GM19395 (cell line): ENCODE measurements around the gene OTUD7B.

Source experiments
- ATAC-seq: cut with Tn5 transposase; IDR thresholded peaks from one replicate; pipeline ENCODE4 v1.9.1; 2021; ENCODE audit warnings: mild to moderate bottlenecking, moderate library complexity; ENCODE audit not compliant: unreplicated experiment

Gene OTUD7B

DNA sequence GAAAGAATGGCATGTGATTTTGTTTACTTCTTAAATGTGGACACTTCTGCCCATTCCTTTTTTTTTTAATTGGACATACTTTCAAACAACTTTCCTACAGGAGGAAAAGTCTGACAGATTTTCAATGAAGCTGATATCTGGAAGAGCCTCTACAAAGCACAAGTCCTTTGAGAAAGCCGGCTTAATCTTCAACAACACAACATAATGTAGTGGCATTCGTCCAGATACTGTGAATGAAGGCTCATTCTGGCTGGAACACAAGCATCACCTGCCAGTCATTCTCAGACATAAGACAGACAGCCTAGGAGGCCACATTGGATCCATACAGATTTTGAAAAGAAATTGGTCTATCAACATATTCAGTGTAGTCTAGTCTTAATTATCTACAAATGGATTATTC lies 4.9 kb downstream of the OTUD7B start:
- ATAC-seq: no peak

- no peak for ATAC-seq
Observed at GRCh38 chr1:150003801-150004200, 6.7 kb downstream of the OTUD7B start.

- ATAC-seq: no peak
Observed at GRCh38 chr1:150002217-150002616, 8.3 kb downstream of the OTUD7B start.

GRCh38 chr1:150001415-150001814 lies 9.1 kb downstream of the OTUD7B start:
- ATAC-seq: no peak

DNA sequence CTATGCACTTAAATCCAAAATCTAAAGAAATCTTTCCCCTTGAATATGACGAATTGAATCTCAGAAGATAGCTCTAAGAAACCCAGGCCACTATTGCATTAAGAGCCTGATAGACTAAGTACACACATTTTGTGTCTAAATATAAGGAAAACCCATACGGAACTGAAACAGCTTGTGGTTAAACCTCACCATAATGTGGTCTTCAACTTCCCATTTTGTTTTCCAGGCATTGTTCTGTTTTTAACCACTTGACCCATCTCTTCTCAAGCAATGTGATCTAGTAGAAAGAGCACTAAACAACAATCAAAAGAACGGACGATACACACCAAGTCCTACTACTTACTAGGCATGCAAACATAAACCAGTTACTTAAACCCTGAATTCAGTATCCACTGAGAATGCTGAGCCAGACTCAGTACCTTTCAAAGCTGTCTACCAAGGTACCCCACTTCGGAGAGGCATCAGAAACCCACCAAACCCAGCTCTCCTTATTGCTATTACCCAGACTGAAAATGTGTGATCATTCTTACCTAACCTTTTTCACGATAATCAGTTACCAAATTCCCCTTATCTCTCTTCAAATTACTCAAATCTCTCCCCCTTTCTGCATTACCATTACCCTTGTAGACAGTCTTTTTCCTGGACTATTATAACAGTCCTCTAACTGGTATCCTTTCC lies 12.8 kb downstream of the OTUD7B start:
- peak; percentile 82 for ATAC-seq

DNA sequence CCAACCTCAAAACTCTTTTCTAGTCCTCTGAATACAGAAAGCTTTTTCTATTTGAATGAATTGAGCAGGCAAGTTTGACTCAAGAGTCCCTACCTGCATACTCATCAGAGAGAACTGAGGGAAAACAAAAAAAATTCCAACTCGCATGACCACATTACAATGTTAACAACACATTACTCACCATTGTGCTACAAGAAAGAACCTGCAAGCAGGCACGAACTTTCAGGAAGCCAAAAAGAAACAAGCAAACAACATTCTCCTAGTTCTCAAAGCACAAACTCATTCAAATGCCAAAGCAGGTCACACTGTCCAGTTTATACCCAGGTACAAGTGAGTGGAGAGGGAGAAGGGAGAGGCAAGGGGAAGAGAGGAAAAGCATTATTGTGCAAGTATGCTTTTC lies 14.6 kb downstream of the OTUD7B start:
- ATAC-seq: no peak

GRCh38 chr1:149993764-149994163 lies 16.8 kb downstream of the OTUD7B start:
- no peak for ATAC-seq

- no peak for ATAC-seq
Observed at GRCh38 chr1:149993181-149993580, 17.3 kb downstream of the OTUD7B start.

DNA sequence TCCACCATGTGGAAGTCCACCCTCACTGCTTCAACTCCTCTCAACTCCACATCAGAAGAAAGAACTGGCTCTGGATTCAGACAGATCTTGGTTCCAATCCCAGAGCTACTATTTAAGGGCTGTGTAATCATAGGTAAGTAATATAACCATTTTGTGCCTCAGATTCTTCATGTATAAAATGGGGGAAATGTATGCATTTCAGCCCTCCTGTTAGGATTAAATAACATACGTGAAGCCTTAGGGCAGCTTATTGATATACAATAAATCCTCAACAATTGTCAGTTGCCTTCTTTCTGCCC lies 23.3 kb downstream of the OTUD7B start:
- no peak for ATAC-seq

GRCh38 chr1:149986486-149987296 lies 23.8 kb downstream of the OTUD7B start:
- ATAC-seq: no peak

DNA sequence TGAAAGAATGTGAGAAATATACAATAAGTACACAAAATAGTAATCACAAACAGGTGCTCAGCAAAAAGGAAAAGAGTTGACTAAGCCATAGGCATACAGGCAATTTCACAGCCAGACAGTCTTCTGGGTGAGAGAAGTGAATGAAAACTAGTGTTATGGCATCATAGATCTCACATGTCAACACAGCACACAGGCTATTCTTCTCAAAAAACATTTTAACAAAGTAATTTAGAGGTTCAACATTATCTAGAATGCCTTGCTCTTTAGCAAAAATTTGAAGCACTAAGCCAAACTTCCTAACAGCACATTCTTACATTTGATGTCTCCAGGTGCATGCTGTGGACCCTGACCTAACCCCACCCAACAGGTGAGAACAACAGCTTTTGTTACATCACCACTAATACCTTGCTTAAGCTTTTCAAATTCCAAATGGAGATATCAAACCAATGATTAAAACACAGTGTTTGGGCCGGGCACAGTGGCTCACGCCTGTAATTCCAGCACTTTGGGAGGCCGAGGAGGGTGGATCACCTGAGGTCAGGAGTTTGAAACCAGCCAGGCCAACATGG lies 30.5 kb downstream of the OTUD7B start:
- ATAC-seq: no peak

- no peak for ATAC-seq
Observed at GRCh38 chr1:149979245-149979971, 31.1 kb downstream of the OTUD7B start.

GRCh38 chr1:149978547-149979023 lies 31.9 kb downstream of the OTUD7B start:
- no peak for ATAC-seq

DNA sequence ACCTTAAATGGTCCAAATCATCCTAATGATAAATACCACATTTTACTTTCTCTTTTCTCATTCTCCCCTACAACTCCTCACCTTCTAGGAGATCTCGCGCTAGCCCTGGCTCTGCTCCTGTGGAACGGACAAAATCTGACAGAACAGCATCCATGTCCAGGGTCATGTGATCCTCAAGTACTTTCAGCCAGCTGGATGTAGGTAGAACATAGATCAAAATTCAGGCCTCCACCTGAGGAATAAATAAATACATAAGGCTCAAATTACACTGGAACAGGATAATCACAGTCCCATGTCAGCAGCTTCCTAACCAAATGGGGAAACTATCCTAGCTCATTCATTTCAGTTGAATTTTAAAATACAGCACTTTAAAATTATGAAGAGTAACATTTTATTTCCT lies 33.2 kb downstream of the OTUD7B start:
- ATAC-seq: no peak

DNA sequence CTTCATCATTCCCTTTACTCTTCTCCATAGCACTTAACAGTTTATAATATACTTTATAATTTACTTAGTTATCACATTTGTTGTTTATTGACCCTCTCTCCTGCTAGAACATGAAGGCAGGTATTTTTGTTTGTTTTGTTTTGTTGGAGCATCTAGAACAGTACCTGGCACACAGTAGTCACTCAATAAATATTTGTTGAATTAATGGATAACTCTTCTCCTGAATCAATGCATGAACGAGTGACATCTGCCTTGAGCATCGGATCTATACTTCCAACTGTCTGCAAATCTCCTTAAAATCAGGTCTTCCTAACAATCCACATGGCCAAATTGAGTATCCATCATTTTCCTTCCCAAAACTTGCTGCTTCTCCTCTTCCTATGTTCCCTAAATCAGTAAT lies 38.0 kb downstream of the OTUD7B start:
- no peak for ATAC-seq

DNA sequence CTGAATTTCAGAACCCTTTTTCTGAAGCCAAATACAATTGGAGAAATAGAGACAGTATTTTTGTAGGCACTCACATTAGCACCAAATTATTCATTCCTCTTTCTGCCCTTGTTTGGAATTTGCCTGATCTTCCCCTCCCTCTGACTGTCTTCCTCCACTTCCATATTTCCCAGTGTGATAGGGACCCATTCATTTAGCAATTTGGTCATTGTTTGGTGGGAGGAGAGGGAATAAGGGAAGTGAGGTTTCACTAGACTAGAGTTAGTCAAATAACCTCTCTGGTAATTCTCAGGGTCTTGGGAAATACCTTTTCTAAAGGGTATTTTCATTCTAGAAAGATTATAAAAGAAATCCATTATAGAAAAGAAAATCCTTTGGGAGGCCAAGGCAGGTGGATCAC lies 42.9 kb downstream of the OTUD7B start:
- no peak for ATAC-seq

DNA sequence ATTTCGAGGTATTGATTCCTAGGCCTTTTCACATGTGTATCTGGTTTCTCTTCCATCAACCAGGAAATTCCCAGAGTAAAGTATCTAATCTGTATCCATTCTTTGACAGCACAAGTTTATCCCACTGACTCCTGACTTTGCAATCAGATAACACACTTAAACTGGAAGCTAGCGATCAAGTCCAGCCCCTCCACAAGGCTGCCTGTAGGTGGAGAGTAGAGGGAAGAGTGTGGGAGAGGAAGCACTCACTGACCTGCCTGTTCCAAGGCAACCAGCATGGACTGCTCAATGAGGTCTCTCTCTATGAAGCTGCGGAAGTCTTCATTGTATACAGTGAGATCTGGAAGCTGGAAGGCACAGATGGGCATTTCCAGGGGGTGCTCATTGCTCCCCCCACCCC lies 43.5 kb downstream of the OTUD7B start:
- ATAC-seq: no peak

GRCh38 chr1:149966405-149966804 lies 44.1 kb downstream of the OTUD7B start:
- no peak for ATAC-seq

GRCh38 chr1:149965440-149965839 lies 45.1 kb downstream of the OTUD7B start:
- no peak for ATAC-seq

DNA sequence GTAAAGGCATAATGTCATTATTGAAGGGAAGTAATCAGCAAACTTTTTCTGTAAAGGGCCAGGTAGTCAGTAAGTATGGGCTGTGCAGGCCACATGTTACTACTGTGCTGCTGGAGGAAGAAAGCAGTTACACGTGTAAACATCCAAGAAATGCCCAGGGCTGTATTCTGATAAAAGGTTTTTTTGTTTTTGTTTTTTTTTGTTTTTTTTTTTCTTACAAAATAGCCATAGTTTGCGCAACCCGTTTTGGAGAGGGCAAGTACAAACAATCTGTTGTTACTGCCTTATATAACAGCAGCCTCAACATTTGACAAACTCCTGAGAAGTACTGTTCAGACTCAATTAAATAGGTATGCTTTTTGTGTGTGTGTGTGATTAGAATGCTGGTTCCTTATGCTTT lies 47.2 kb downstream of the OTUD7B start:
- no peak for ATAC-seq

- ATAC-seq: no peak
Observed at GRCh38 chr1:149962736-149963135, 47.8 kb downstream of the OTUD7B start.
